CD4-positive, alpha-beta T cell treated with Interleukin-15 for 4 hours (primary cell): Measurements from ENCODE around the gene POTEG.
"Not testable (repeated sequence)": the region's sequence is repeated elsewhere in the genome, so short reads cannot be mapped to it uniquely, and the experiment has no call there.

Source experiments
- DNase-seq: peaks from one replicate; pipeline ENCODE4 v3.0.0-alpha.2; 2020; ENCODE audit warnings: low spot score

The POTEG gene

DNA sequence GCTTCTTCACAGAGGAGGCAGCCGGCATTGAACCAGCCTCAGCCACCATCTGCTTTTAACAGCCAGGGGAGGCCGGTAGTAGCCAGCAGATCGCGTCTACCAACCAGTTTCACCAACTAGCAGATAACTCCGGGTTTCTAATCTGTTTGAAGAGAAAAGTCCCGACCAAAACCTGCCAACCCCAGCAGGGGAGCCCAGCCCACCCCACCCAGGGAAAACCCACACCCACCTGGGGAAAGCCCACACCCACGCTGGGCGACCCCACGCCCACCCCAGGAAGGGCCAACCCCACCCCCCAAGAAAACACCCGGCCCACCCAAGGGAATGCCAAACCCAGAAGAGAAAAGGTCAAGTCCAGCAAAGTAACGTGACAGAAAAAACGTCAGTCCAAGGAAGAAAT lies at the start of gene POTEG:
TSS of gene POTEG (minus strand) at position 101 of the 400 bp plus-strand sequence. CDS start at position 49, 52 bp downstream.
- DNase-seq: not testable (repeated sequence)

- DNase-seq: not testable (repeated sequence)
Observed at GRCh38 chr14:19482093-19482492, 48.0 kb upstream of the POTEG start.

GRCh38 chr14:19481421-19481820 lies 47.3 kb upstream of the POTEG start:
- not testable (repeated sequence) for DNase-seq

GRCh38 chr14:19480491-19480890 lies 46.4 kb upstream of the POTEG start:
- DNase-seq: not testable (repeated sequence)

- DNase-seq: not testable (repeated sequence)
Observed at GRCh38 chr14:19445761-19446160, 11.6 kb upstream of the POTEG start.

DNA sequence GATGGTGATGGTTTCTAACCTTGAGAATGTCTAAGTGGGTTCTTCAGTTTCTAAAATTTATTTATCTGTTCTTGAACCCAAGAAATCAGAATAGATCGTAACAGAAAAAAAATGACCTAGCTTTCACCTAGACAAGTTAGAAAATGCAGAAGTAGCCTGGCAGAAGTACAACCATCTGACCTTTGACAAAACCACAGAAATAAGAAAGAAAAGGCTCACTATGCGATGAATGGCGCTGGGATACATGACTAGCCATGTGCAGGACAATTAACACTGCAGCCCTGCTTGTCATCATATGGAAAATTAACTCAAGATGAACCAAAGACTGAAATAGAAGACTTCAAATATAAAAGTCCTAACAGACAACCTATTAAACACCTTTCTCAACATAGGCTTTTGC lies 5.7 kb upstream of the POTEG start:
- not testable (repeated sequence) for DNase-seq

GRCh38 chr14:19439219-19439618 lies 5.1 kb upstream of the POTEG start:
- DNase-seq: not testable (repeated sequence)

DNA sequence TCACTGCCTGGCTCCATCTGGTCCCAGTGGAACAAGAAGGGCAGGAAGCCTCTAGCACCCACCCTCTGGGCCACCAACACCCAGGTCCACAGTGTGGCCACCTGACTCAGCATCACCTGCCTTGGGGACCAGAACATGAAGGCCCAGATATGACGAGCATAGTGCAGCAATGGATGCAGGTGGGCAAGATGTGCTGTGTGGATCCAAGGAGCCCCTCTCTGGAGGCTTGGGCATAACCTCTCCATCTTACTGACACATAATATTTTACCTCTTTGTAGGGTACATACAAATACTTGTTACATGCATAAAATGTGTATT lies 2.9 kb upstream of the POTEG start:
- not testable (repeated sequence) for DNase-seq

GRCh38 chr14:19436311-19437125 lies 2.4 kb upstream of the POTEG start:
- DNase-seq: not testable (repeated sequence)

- not testable (repeated sequence) for DNase-seq
Observed at GRCh38 chr14:19435852-19436251, 1.7 kb upstream of the POTEG start.

- DNase-seq: not testable (repeated sequence)
Observed at GRCh38 chr14:19434891-19435290, 750 bp upstream of the POTEG start.

DNA sequence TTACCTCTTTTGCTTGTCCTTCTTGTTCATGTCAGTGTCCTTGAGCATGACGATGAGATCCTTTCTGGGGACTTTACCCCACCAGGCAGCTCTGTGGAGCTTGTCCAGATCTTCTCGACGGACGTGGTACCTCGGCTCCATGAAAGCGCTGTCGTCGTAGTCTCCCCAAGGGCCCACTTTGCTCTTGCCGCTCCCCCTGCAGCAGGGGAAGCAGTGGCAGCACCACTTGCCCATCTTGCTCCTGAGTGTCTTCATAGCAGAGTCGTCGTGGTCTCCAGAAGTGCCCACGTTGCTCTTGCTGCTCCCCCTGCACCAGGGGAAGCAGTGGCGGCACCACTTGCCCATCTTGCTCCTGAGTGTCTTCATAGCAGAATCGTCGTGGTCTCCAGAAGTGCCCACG lies 376 bp downstream of the POTEG start:
- not testable (repeated sequence) for DNase-seq

DNA sequence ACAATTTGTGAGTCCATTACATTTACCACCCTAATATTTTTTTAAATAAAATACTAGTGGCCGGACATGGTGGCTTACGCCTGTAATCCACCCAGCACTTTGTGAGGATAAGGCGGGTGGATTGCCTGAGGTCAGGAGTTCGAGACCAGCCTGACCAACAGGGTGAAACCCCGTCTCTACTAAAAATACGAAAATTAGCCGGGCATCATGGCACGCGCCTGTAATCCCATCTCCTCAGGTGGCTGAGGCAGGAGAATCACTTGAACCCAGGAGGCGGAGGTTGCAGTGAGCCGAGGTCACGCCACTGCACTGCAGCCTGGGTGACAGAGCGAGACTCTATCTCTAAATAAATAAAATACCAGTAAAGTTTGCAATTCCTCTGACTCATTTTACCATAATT lies 25.6 kb downstream of the POTEG start:
- DNase-seq: not testable (repeated sequence)

DNA sequence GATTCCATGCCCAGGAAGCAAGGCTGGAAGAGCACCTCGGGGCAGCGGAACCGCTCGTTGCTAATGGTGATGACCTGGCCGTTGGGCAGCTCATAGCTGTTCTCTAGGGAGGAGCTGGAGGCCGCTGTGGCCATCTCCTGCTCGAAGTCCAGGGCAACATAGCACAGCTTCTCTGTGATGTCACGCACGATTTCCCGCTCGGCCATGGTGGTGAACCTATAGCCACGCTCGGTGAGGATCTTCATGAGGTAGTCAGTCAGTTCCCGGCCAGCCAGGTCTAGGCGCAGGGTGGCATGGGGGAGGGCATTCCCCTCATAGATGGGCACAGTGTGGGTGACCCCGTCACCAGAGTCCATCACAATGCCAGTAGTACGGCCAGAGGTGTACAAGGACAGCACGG lies 32.0 kb downstream of the POTEG start:
- DNase-seq: not testable (repeated sequence)

GRCh38 chr14:19394727-19395126 lies 39.4 kb downstream of the POTEG start:
- DNase-seq: not testable (repeated sequence)

- DNase-seq: not testable (repeated sequence)
Observed at GRCh38 chr14:19390230-19390629, 43.9 kb downstream of the POTEG start.

- DNase-seq: not testable (repeated sequence)
Observed at GRCh38 chr14:19388741-19389140, 45.4 kb downstream of the POTEG start.

DNA sequence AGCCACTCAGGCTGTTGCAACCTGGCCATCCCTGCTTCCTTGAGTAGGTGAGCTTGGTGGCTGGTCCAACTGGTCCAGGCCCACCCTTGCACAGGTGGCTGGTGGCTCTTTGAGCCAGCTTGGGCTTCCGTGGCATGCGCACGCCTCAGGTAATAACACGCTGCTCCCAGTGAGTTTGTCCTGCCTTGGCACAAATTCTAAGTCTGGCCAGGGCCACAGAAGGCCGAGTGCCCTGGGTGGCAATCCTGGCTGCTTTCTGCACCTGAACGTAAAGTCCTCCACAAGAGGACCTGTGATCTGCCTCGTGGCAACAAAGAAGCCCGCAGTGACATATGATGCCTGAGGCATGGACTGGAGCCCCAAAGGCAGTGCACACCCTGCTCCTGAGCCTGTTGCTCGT lies 47.1 kb downstream of the POTEG start:
- DNase-seq: not testable (repeated sequence)

DNA sequence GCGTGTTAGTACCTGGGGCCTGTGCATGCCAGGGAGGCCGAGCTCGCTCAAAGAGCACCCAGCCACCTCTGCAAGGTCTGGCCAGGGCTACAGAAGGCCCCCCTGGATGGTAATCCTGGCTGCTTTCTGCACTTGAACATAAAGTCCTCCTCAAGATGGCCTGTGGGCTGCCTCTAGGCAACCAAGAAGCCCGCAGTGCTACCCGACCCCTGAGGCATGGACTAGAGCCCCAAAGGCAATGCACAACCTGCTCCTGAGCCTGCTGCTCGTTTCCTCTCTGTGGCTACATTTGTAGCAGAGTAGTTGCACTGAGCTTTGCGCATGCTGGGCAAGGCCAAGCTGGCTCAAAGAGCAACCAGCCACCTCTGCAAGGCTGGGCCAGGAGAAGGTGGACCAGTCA lies 47.8 kb downstream of the POTEG start:
- not testable (repeated sequence) for DNase-seq

GRCh38 chr14:19384088-19384781 lies 49.9 kb downstream of the POTEG start:
- DNase-seq: not testable (repeated sequence)

DNA sequence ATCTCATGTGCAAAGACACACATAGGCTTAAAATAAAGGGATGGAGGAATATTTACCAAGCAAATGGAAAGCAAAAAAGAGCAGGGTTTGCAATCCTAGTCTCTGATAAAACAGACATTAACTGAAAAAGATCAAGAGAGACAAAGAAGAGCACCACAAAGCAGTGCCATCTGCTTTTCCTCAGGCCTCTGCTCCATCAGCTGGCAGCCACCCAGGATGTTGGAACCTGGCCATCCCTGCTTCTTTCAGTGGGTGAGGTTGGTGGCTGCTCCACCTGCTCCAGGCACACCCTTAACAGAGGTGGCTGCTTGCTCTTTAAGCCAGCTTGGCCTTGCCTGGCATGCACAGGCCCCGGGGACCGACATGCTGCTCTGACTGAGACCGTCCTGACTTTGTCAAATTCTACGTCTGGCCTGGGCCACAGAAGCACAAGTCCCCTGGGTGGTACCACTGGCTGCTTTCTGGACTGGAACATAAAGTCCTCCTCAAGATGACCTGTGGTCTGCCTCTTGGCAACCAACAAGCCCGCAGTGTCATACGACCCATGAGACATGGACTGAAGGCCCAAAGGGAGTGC lies 51.0 kb downstream of the POTEG start:
- not testable (repeated sequence) for DNase-seq

DNA sequence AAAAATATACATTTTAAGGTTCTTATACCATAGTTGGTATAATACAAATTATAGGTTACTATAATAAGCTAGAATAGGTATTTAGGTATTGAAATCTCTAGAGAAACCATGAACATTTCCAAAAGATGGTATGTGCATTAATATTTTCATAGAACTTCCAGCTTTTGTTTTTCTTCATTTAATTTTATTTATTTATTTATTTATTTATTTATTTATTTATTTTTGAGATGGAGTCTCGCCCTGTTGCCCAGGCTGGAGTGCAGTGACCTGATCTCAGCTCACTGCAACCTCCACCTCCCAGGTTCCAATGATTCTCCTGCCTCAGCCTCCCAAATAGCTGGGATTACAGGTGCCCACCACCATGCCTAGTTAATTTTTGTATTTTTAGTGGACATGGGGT lies 54.0 kb downstream of the POTEG start:
- not testable (repeated sequence) for DNase-seq

DNA sequence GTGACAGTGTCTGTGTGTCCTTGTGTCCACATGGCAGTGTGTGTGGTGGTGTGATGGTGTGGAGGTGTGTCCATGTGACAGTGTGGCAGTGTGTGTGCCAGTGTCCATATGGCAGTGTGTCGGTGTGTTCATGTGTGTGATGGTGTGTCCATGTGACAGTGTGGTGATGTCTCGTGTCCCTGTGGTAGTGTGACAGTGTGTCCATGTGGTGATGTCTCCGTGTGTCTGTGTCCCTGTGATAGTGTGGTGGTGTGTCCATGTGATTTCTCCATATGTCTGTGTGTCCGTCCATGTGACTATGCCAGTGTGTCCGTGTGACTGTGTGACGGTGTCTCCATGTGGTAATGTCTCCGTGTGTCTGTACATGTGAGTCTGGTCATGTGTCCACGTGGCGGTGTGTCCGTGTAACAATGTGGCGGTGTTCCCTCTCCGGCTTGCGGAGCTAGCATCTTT lies 59.7 kb downstream of the POTEG start:
- DNase-seq: not testable (repeated sequence)
